Osteoblast (primary cell): Measurements from ENCODE around the gene TMC1. TPM values are rescaled to one million over a fixed set of nuclear protein-coding genes. Genes with fewer than 3 reads are reported as not detected.
A peak's percentile ranks its signal among the peaks of the same experiment; 100 is the strongest.

Source experiments
- DNase-seq: peaks from one replicate; pipeline ENCODE4 v3.0.0; 2011; ENCODE audit warnings: low spot score, mixed read lengths; ENCODE audit not compliant: insufficient read length; ENCODE audit errors: missing footprints
- H2AFZ ChIP-seq: 2 replicates; pipeline ENCODE4 v1.6.0; 2011; ENCODE audit warnings: mild to moderate bottlenecking, low read length
- H3K27ac ChIP-seq: 2 replicates; pipeline ENCODE4 v1.5.1; 2011; ENCODE audit warnings: mild to moderate bottlenecking, low read depth, low read length, moderate library complexity
- H3K27me3 ChIP-seq: 2 replicates; pipeline ENCODE4 v1.6.0; 2012; ENCODE audit warnings: mild to moderate bottlenecking, control low read depth, inconsistent platforms, low read length, moderate library complexity; ENCODE audit not compliant: insufficient read depth
- H3K36me3 ChIP-seq: 2 replicates; pipeline ENCODE4 v1.5.1; 2011; ENCODE audit warnings: mild to moderate bottlenecking, low read length, control low read depth, moderate library complexity; ENCODE audit not compliant: insufficient read depth
- H3K4me1 ChIP-seq: 2 replicates; pipeline ENCODE4 v1.5.1; 2011; ENCODE audit warnings: mild to moderate bottlenecking, low read length, control low read depth, moderate library complexity; ENCODE audit not compliant: insufficient read depth
- H3K4me2 ChIP-seq: 2 replicates; pipeline ENCODE4 v1.6.0; 2011; ENCODE audit warnings: mild to moderate bottlenecking, low read length; ENCODE audit not compliant: insufficient read depth
- H3K4me3 ChIP-seq: fragments of 200-600 bp; sonication (generic); 3 replicates; pipeline ENCODE4 v1.5.1; 2012; ENCODE audit warnings: mild to moderate bottlenecking, low read length, inconsistent platforms; ENCODE audit not compliant: insufficient read depth
- H3K79me2 ChIP-seq: 2 replicates; pipeline ENCODE4 v1.6.0; 2012; ENCODE audit warnings: mild to moderate bottlenecking, low read length, control low read depth, inconsistent platforms; ENCODE audit not compliant: insufficient read depth
- H3K9me3 ChIP-seq: 2 replicates; pipeline ENCODE4 v1.5.1; 2011; ENCODE audit warnings: low read depth, low read length, control low read depth
- H4K20me1 ChIP-seq: 2 replicates; pipeline ENCODE4 v1.6.0; 2012; ENCODE audit warnings: mild to moderate bottlenecking, low read length, control low read depth; ENCODE audit not compliant: insufficient read depth
- total RNA-seq: library from RNA; depleted of rRNA; stranded (reverse); fragments of >200 nt; gene quantifications from 2 replicates; pipeline ENCODE4 v1.2.3, GENCODE V29; 2012
- TF ChIP-seq, protein P1 (sequence below): IDR thresholded peaks from 2 replicates; pipeline ENCODE4 v1.5.1; 2011; ENCODE audit warnings: mild to moderate bottlenecking, low read depth, low read length, moderate library complexity; ENCODE audit errors: extremely low read depth

The TMC1 gene
- total RNA-seq, 1 donor, result under 0.01 TPM

- no peaks in the 10 kb centered on the region for H3K79me2 ChIP-seq
Measured at GRCh38 chr9:72863456-72864094, 342.2 kb downstream of the TMC1 start.

DNA sequence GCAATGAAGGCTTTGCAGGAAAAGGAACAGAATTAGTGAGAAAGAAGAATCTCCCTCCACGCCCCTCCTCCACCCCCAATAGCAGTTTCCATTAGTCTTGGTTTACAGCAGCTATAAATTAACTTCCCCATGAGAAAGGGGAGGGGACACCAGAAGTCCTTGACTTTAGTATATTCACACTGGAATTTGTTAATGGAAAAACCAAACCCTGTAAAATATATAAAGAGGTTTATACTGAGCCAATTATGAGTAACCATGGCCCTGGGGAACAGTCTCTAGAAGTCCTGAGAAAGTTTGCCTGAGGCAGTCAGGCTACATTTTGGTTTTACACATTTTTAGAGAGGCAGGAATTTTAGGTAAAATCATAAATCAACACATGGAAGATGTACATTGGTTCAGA is 342.9 kb downstream of the TMC1 start:
- Histone ChIP-seq H3K79me2 (no peaks in the 10 kb centered on the region), H3K4me3 (no peak overlapping the region), H2AFZ (no peak overlapping the region), H3K9me3 (no peaks in the 10 kb centered on the region), H3K36me3 (no peaks in the 10 kb centered on the region), H3K27me3 (no peaks in the 10 kb centered on the region), H3K4me1 (no peaks in the 10 kb centered on the region), H3K4me2 (no peak overlapping the region), H3K27ac (no peak overlapping the region), H4K20me1 (no peaks in the 10 kb centered on the region)
- TF ChIP-seq, protein P1, sequence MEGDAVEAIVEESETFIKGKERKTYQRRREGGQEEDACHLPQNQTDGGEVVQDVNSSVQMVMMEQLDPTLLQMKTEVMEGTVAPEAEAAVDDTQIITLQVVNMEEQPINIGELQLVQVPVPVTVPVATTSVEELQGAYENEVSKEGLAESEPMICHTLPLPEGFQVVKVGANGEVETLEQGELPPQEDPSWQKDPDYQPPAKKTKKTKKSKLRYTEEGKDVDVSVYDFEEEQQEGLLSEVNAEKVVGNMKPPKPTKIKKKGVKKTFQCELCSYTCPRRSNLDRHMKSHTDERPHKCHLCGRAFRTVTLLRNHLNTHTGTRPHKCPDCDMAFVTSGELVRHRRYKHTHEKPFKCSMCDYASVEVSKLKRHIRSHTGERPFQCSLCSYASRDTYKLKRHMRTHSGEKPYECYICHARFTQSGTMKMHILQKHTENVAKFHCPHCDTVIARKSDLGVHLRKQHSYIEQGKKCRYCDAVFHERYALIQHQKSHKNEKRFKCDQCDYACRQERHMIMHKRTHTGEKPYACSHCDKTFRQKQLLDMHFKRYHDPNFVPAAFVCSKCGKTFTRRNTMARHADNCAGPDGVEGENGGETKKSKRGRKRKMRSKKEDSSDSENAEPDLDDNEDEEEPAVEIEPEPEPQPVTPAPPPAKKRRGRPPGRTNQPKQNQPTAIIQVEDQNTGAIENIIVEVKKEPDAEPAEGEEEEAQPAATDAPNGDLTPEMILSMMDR, result no peak
- no peak for DNase-seq

More at GRCh38 chr9:72863456-72864094, 342.2 kb downstream of the TMC1 start:
- TF ChIP-seq, protein P1, result no peak
- DNase-seq, result no peak
- Histone ChIP-seq H3K4me3 (no peak overlapping the region), H3K36me3 (no peaks in the 10 kb centered on the region), H3K27me3 (no peaks in the 10 kb centered on the region), H3K4me1 (no peaks in the 10 kb centered on the region), H3K27ac (no peak overlapping the region), H3K9me3 (no peaks in the 10 kb centered on the region), H4K20me1 (no peaks in the 10 kb centered on the region), H2AFZ (no peak overlapping the region), H3K4me2 (no peak overlapping the region)

GRCh38 chr9:72871685-72872084 is 350.3 kb downstream of the TMC1 start:
- H3K27ac ChIP-seq, result no peak overlapping the region
- H3K4me2 ChIP-seq, result peak overlapping the region; percentile 83
- H4K20me1 ChIP-seq, result no peaks in the 10 kb centered on the region
- H3K79me2 ChIP-seq, result no peaks in the 10 kb centered on the region
- H3K27me3 ChIP-seq, result no peaks in the 10 kb centered on the region
- H2AFZ ChIP-seq, result no peak overlapping the region
- no peaks in the 10 kb centered on the region for H3K9me3 ChIP-seq
- TF ChIP-seq, protein P1, result peak; percentile 52
- H3K4me3 ChIP-seq, result peak overlapping the region; percentile 60
- H3K4me1 ChIP-seq, result peaks cover 2% of the 10 kb centered on the region
- no peaks in the 10 kb centered on the region for H3K36me3 ChIP-seq
- no peak for DNase-seq

GRCh38 chr9:72872718-72873117 is 351.3 kb downstream of the TMC1 start:
- Histone ChIP-seq H3K27me3 (no peaks in the 10 kb centered on the region), H3K79me2 (no peaks in the 10 kb centered on the region), H3K4me2 (no peak overlapping the region), H3K4me1 (peaks cover 2% of the 10 kb centered on the region), H3K27ac (no peak overlapping the region), H4K20me1 (no peaks in the 10 kb centered on the region), H3K4me3 (no peak overlapping the region), H2AFZ (no peak overlapping the region), H3K9me3 (no peaks in the 10 kb centered on the region), H3K36me3 (no peaks in the 10 kb centered on the region)
- DNase-seq, result no peak
- TF ChIP-seq, protein P1, result no peak
